B cell (primary cell): Measurements from ENCODE around the gene NOL11. TPM values are rescaled to one million over a fixed set of nuclear protein-coding genes. Genes with fewer than 3 reads are reported as not detected.
"Not testable (repeated sequence)": the region's sequence is repeated elsewhere in the genome, so short reads cannot be mapped to it uniquely, and the experiment has no call there.

Experiments
- ATAC-seq: fragments of 200-7000 bp; cut with Tn5 transposase; one replicate; pipeline ENCODE4 v1.10.0; 2021; ENCODE audit warnings: low read depth, mild to moderate bottlenecking, moderate number of reproducible peaks, moderate library complexity
- CTCF ChIA-PET: fragments of 350-600 bp; sonication (Branson Sonifier 250); formaldehyde crosslinking; loops from one replicate; lab custom pipeline; 2021; ENCODE audit warnings: antibody characterized with exemption, inconsistent platforms; lab: Charles Lee
- POLR2A ChIA-PET: fragments of 350-600 bp; sonication (Branson Sonifier 250); formaldehyde crosslinking; loops from one replicate; lab custom pipeline; 2021; ENCODE audit warnings: antibody characterized with exemption; lab: Charles Lee
- DNase-seq: peaks from one replicate; pipeline ENCODE4 v3.0.0; 2013
- H2AFZ ChIP-seq: 2 replicates; pipeline ENCODE4 v1.6.1; 2012; ENCODE audit warnings: mild to moderate bottlenecking, low read depth, low read length; ENCODE audit not compliant: insufficient read depth, poor library complexity, severe bottlenecking
- H3K27ac ChIP-seq, 2 donors: 1 replicate in 1 of 2; 2 replicates in 1 of 2; pipeline ENCODE4 v1.5.1; 2012 to 2013; ENCODE audit warnings: low read length in 2 of 2, mild to moderate bottlenecking in 2 of 2, moderate library complexity in 1 of 2
- H3K27me3 ChIP-seq, 4 experiments: fragments of 200-600 bp in 1 of 4; sonication (generic) in 1 of 4; replicated peaks in 1 of 4; 1 replicate in 2 of 4; 2 replicates in 2 of 4; pipeline versions ENCODE4 v1.6.1 to v1.7.0; 2013 to 2016; ENCODE audit warnings: low read length in 3 of 4, mild to moderate bottlenecking in 2 of 4, mixed read lengths in 1 of 4, moderate library complexity in 1 of 4; ENCODE audit not compliant: insufficient read depth in 4 of 4, control insufficient read depth in 3 of 4; ENCODE audit errors: control extremely low read depth in 1 of 4
- H3K36me3 ChIP-seq, 2 experiments: replicated peaks in 1 of 2; 1 replicate in 1 of 2; 2 replicates in 1 of 2; pipeline versions ENCODE4 v1.6.1 to v1.7.1; 2013; ENCODE audit warnings: low read length in 1 of 2; ENCODE audit not compliant: insufficient read depth in 2 of 2, control insufficient read depth in 1 of 2; ENCODE audit errors: control extremely low read depth in 1 of 2, extremely low read depth in 1 of 2
- H3K4me1 ChIP-seq, 2 donors: fragments of 200-600 bp in 1 of 2; sonication (generic) in 1 of 2; 1 replicate in 1 of 2; 2 replicates in 1 of 2; pipeline versions ENCODE4 v1.5.1 to v1.6.1; 2013 to 2017; ENCODE audit warnings: low read length in 2 of 2; ENCODE audit not compliant: control insufficient read depth in 2 of 2, insufficient read depth in 2 of 2
- H3K4me2 ChIP-seq: replicated peaks from 2 replicates; pipeline ENCODE3; 2012; ENCODE audit warnings: mild to moderate bottlenecking, low read depth, low read length; ENCODE audit not compliant: poor library complexity, severe bottlenecking
- H3K4me3 ChIP-seq, 5 experiments: fragments of 200-600 bp in 1 of 5; sonication (generic) in 1 of 5; 1 replicate in 3 of 5; 2 replicates in 2 of 5; pipeline versions ENCODE4 v1.5.1 to v1.7.0; 2011 to 2016; ENCODE audit warnings: low read length in 4 of 5, mild to moderate bottlenecking in 4 of 5, low read depth in 2 of 5, control low read depth in 1 of 5, moderate library complexity in 1 of 5; ENCODE audit not compliant: insufficient read depth in 1 of 5; ENCODE audit errors: control extremely low read depth in 1 of 5, extremely low read depth in 1 of 5
- H3K79me2 ChIP-seq: fragments of 200-600 bp; sonication (generic); one replicate; pipeline ENCODE4 v1.6.0; 2016; ENCODE audit warnings: low read length; ENCODE audit not compliant: control insufficient read depth, insufficient read depth
- H3K9ac ChIP-seq: fragments of 200-600 bp; sonication (generic); 2 replicates; pipeline ENCODE4 v1.6.1; 2017; ENCODE audit warnings: mild to moderate bottlenecking, low read length, moderate library complexity
- H3K9me3 ChIP-seq, 3 donors: one replicate each; pipeline versions ENCODE4 v1.6.1 to v1.7.1; 2013; ENCODE audit warnings: low read length in 2 of 3; ENCODE audit not compliant: control insufficient read depth in 2 of 3, insufficient read depth in 1 of 3; ENCODE audit errors: control extremely low read depth in 1 of 3
- H4K20me1 ChIP-seq: 2 replicates; pipeline ENCODE4 v1.6.0; 2012; ENCODE audit warnings: mild to moderate bottlenecking, low read length; ENCODE audit not compliant: insufficient read depth, control insufficient read depth, poor library complexity, severe bottlenecking
- H3K27ac Mint-ChIP-seq: one replicate; pipeline ENCODE4 v1.8.0; 2021; ENCODE audit warnings: mixed read lengths
- H3K27me3 Mint-ChIP-seq: one replicate; pipeline ENCODE4 v1.8.0; 2021; ENCODE audit warnings: mixed read lengths
- H3K4me1 Mint-ChIP-seq: one replicate; pipeline ENCODE4 v1.8.0; 2021; ENCODE audit warnings: mixed read lengths
- H3K4me3 Mint-ChIP-seq: one replicate; pipeline ENCODE4 v1.8.0; 2021; ENCODE audit warnings: mixed read lengths
- H3K9me3 Mint-ChIP-seq: one replicate; pipeline ENCODE4 v1.8.0; 2022; ENCODE audit warnings: mixed read lengths; ENCODE audit not compliant: insufficient read depth
- EZH2 ChIP-seq: IDR thresholded peaks from 2 replicates; pipeline ENCODE4 v1.6.1; 2012; ENCODE audit warnings: borderline replicate concordance, low read depth, mild to moderate bottlenecking, moderate library complexity, low read length; ENCODE audit not compliant: insufficient read depth, poor library complexity, severe bottlenecking
- WGBS: methylation state at CpG from one replicate; pipeline ENCODE4 v1.1.5; 2013; ENCODE audit warnings: missing lambda C conversion rate; ENCODE audit not compliant: insufficient coverage; 5-methylcytosine and 5-hydroxymethylcytosine counted together
- intact Hi-C: fragments of 100-400 bp; cut with micrococcal nuclease; formaldehyde crosslinking; loops from one replicate; pipeline ENCODE4 v1.10.0; 2022
- polyA plus RNA-seq: library from polyadenylated mRNA; depleted of rRNA; stranded (reverse); fragments of >200 nt; gene quantifications from 2 replicates; pipeline ENCODE4 v1.2.3, GENCODE V29; 2012
- total RNA-seq, 2 donors: library from RNA; stranded (reverse); fragments of 120-200 nt in 1 of 2; gene quantifications; 1 replicate in 1 of 2; 2 replicates in 1 of 2; pipeline versions ENCODE4 v1.2.3 to v1.2.4, GENCODE V29; 2013 to 2022
- TF ChIP-seq, protein P1 (sequence below): fragments of 200-600 bp; IDR thresholded peaks from one replicate; pipeline ENCODE4 v1.8.0; 2022; ENCODE audit warnings: antibody characterized with exemption, mild to moderate bottlenecking

The NOL11 gene
- total and polyA plus RNA-seq, 2 donors (not counting 1 experiment from before 2014, with no cell fraction given) = 20.3 to 59.1 TPM

DNA sequence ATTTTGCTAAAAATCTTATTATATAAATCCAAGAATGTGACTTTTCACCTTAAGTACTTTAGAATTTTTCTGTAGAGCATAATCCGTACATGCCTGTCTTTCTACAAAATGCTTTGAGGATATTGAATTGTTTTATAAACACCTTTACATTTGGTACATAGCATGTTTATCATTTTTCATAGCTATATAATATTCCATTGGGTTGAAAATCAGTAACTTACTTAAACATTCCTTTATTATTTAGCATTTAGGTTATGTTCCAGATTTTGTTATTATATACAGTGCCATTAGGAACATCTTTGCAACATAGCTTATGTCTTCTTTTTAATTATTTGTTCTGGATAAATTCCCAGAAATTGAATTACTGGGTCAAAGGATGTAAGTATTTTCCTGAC, 17.0 kb upstream of the NOL11 start:
- no peaks in the 10 kb centered on the region for H3K9me3 Mint-ChIP-seq
- WGBS = no CpG with 5 or more reads among the region's 1 CpG
- DNase-seq (no peak), ATAC-seq (no peak)
- H3K9me3 ChIP-seq = no peaks in the 10 kb centered on the region
- H3K27me3 Mint-ChIP-seq = peaks cover 3% of the 10 kb centered on the region
- no peaks in the 10 kb centered on the region for H3K79me2 ChIP-seq
- H3K27ac ChIP-seq = no peak overlapping the region
- no peak overlapping the region for H3K4me2 ChIP-seq
- no peak overlapping the region for H3K4me3 ChIP-seq
- no peaks in the 10 kb centered on the region for H4K20me1 ChIP-seq
- no peak overlapping the region for H2AFZ ChIP-seq
- TF ChIP-seq, protein P1, sequence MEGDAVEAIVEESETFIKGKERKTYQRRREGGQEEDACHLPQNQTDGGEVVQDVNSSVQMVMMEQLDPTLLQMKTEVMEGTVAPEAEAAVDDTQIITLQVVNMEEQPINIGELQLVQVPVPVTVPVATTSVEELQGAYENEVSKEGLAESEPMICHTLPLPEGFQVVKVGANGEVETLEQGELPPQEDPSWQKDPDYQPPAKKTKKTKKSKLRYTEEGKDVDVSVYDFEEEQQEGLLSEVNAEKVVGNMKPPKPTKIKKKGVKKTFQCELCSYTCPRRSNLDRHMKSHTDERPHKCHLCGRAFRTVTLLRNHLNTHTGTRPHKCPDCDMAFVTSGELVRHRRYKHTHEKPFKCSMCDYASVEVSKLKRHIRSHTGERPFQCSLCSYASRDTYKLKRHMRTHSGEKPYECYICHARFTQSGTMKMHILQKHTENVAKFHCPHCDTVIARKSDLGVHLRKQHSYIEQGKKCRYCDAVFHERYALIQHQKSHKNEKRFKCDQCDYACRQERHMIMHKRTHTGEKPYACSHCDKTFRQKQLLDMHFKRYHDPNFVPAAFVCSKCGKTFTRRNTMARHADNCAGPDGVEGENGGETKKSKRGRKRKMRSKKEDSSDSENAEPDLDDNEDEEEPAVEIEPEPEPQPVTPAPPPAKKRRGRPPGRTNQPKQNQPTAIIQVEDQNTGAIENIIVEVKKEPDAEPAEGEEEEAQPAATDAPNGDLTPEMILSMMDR = no peak
- no peak for TF ChIP-seq EZH2
- CTCF ChIA-PET = no interaction called here
- no peaks in the 10 kb centered on the region for H3K36me3 ChIP-seq
- no peak overlapping the region for H3K27ac Mint-ChIP-seq
- H3K4me1 Mint-ChIP-seq = no peaks in the 10 kb centered on the region
- no peaks in the 10 kb centered on the region for H3K4me1 ChIP-seq
- POLR2A ChIA-PET = no interaction called here
- no peak overlapping the region for H3K9ac ChIP-seq
- H3K4me3 Mint-ChIP-seq = no peak overlapping the region
- H3K27me3 ChIP-seq = peaks cover 0 to 4% (median 0%) of the 10 kb centered on the region in 4 experiments
- intact Hi-C loops = no loop called here

DNA sequence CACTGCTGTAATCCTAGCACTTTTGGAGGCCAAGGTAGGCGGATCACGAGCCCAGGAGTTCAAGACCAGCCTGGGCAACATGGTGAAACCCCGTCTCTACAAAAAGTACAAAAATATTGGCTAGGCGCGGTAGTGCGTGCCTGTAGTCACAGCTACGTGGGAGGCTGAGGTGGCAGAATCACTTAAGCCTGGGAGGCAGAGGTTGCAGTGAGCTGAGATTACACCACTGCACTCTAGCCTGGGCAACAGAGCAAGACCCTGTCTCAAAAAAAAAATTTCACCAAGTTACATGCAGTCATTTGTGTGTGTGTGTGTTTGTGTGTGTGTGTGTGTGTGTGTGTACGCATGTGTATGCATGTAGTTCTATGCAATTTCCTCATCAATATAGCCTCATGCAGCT, 14.9 kb upstream of the NOL11 start:
- 85% methylated on average over 6 of the region's 8 CpGs for WGBS
- H3K9me3 Mint-ChIP-seq, H2AFZ ChIP-seq, H3K4me1 Mint-ChIP-seq, H3K4me2 ChIP-seq, ATAC-seq, H3K9ac ChIP-seq, H3K27ac ChIP-seq, H3K27me3 Mint-ChIP-seq, POLR2A ChIA-PET, H3K9me3 ChIP-seq, H3K36me3 ChIP-seq, DNase-seq, H3K79me2 ChIP-seq, H4K20me1 ChIP-seq, H3K27ac Mint-ChIP-seq, intact Hi-C loops, H3K4me3 ChIP-seq, H3K27me3 ChIP-seq, H3K4me3 Mint-ChIP-seq, H3K4me1 ChIP-seq: not testable (repeated sequence)
- CTCF ChIA-PET = interaction anchor here (1.2 kb wide), 1 partner anchor 14 kb away, joined by 3 read pairs; no protein-coding TSS in a partner anchor
